IPS-18a (cell line): ENCODE data around the gene BDKRB2.

Experiments
- H3K27ac ChIP-seq: one replicate; pipeline ENCODE4 v1.5.1; 2013; ENCODE audit warnings: low read length
- H3K27me3 ChIP-seq: one replicate; pipeline ENCODE4 v1.6.1; 2013; ENCODE audit warnings: mild to moderate bottlenecking, low read length; ENCODE audit not compliant: control insufficient read depth, insufficient read depth
- H3K36me3 ChIP-seq: one replicate; pipeline ENCODE4 v1.6.1; 2013; ENCODE audit warnings: low read depth, low read length; ENCODE audit not compliant: control insufficient read depth
- H3K4me1 ChIP-seq: one replicate; pipeline ENCODE4 v1.6.1; 2013; ENCODE audit warnings: low read depth, low read length; ENCODE audit not compliant: control insufficient read depth
- H3K4me3 ChIP-seq: one replicate; pipeline ENCODE4 v1.5.1; 2013; ENCODE audit warnings: low read length
- H3K9ac ChIP-seq: one replicate; pipeline ENCODE4 v1.6.1; 2013; ENCODE audit warnings: mild to moderate bottlenecking, low read length, moderate library complexity
- H3K9me3 ChIP-seq: one replicate; pipeline ENCODE4 v1.6.1; 2013; ENCODE audit warnings: low read depth, low read length; ENCODE audit not compliant: control insufficient read depth

Gene BDKRB2

DNA sequence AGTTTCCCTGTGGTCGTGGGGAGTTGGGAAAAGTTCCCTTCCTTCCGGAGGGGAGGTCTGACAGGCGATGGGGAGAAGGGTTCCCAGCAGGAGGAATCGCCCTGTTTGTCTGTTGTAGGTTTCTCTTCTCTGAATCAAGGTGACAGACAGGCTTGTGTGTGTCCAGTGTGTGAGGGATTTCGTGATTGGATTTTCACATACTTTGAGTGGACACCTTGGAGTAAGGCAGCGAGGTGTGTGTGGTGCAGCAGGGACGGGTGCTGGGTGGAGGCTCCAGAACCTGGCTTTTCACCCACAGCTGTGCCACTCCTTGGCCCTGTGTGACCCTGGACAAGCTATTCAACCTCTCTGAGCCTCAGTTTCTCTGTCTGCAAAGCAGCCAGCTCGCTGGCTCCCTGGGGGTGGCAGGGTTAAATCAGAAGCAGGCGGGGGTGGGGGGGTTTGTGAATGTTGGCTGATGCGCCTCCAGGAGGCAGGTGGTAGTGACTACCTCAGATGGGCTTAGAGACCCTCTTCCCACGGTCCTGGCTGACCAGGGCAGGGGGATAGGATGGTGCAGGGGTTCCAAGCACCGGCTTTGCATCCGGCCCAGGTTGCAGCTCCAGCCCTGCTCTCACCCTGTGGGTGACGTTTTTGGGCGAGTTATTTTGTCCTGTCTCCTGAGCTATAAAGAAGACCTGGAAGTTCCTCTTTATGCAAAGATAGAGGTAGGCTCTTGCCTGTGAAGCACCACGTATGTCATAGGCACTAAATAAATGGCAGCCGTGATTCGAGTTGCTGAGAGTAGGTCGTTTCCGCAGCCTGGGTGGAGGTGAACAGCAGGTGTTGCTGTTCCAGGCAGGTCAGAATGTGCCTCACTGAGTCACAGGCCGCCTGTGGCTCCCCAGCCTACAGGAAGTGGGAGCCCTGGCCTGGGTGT, 679 bp downstream of the BDKRB2 start:
- peaks cover 30% of the 10 kb centered on the region for H3K27me3 ChIP-seq
- H3K4me1 ChIP-seq = peaks cover 5% of the 10 kb centered on the region
- H3K27ac ChIP-seq = no peak overlapping the region
- peak overlapping the region; percentile 65 for H3K4me3 ChIP-seq
- H3K9ac ChIP-seq = no peak overlapping the region
- no peaks in the 10 kb centered on the region for H3K36me3 ChIP-seq
- no peaks in the 10 kb centered on the region for H3K9me3 ChIP-seq

DNA sequence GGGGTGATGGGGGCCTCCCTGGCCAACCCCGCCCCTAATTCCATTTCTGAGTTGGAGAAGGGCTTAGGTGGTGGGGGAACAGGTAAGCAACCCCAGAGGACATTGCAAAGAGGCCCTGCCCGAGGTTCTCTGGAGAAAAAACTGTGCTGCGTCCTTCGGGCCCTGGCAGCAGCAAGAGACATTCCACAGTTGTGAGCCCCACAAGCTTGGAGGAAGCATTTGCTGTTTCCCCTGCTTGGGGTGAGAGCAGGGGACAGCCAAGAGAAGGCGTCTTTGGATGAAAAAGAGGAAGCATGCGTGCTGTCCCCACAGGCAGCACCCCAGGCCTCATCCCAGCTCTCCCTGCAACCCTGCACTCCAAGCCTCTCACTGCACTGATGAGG, 1.3 kb downstream of the BDKRB2 start:
- H3K36me3 ChIP-seq = no peaks in the 10 kb centered on the region
- peaks cover 5% of the 10 kb centered on the region for H3K4me1 ChIP-seq
- peaks cover 30% of the 10 kb centered on the region for H3K27me3 ChIP-seq
- H3K27ac ChIP-seq = no peak overlapping the region
- H3K4me3 ChIP-seq = no peak overlapping the region
- no peaks in the 10 kb centered on the region for H3K9me3 ChIP-seq
- H3K9ac ChIP-seq = no peak overlapping the region

DNA sequence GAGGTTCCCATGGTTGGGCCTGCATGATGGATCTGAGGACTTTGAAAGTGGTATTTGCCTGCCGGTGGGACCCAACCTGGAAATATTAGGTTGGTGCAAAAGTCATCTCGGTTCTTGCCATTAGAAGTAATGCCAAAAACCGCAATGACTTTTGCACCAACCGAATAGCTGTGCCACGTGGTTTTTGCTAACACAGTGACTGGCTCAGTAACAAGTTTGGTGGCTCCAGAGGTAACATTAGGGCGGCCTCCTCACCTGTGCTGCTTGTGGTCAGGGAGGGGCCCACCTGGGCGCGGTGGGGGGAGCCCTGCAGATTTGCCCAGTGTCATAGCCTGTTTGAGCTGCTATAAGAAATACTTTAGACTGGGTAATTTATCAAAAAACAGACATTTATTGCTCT, 1.8 kb downstream of the BDKRB2 start:
- no peak overlapping the region for H3K27ac ChIP-seq
- peaks cover 30% of the 10 kb centered on the region for H3K27me3 ChIP-seq
- no peaks in the 10 kb centered on the region for H3K36me3 ChIP-seq
- H3K9me3 ChIP-seq = no peaks in the 10 kb centered on the region
- H3K4me1 ChIP-seq = peaks cover 5% of the 10 kb centered on the region
- H3K9ac ChIP-seq = no peak overlapping the region
- no peak overlapping the region for H3K4me3 ChIP-seq

DNA sequence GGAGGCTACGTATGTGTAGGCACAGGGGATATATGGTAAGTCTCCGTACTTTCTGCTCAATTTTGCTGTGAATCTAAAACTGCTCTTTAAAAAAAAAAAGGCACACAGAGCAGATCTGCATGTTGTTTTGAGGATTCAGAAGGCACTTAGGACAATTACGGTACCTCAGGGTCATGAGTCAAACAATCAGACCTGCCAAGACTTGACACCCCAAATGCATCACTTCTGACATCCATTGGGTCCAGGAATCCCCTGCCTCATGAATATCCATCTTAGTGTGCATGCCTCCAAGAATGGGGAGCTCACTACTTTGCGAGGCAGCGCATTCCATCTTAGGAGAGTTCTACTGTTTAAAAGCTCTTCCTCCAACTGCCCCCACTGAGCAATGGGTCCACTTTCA, 3.0 kb downstream of the BDKRB2 start:
- no peak overlapping the region for H3K9ac ChIP-seq
- no peak overlapping the region for H3K4me3 ChIP-seq
- no peak overlapping the region for H3K27ac ChIP-seq
- peaks cover 5% of the 10 kb centered on the region for H3K4me1 ChIP-seq
- H3K27me3 ChIP-seq = peaks cover 30% of the 10 kb centered on the region
- H3K36me3 ChIP-seq = no peaks in the 10 kb centered on the region
- no peaks in the 10 kb centered on the region for H3K9me3 ChIP-seq

- Histone ChIP-seq H3K9me3 (no peaks in the 10 kb centered on the region), H3K27me3 (peaks cover 21% of the 10 kb centered on the region), H3K9ac (no peak overlapping the region), H3K4me1 (peaks cover 5% of the 10 kb centered on the region), H3K36me3 (no peaks in the 10 kb centered on the region), H3K27ac (no peak overlapping the region), H3K4me3 (no peak overlapping the region)
These were observed 4.1 kb downstream of the BDKRB2 start for GRCh38 chr14:96208739-96209138.

- no peak overlapping the region for H3K4me3 ChIP-seq
- no peaks in the 10 kb centered on the region for H3K36me3 ChIP-seq
- H3K27me3 ChIP-seq = no peaks in the 10 kb centered on the region
- no peak overlapping the region for H3K9ac ChIP-seq
- H3K4me1 ChIP-seq = no peaks in the 10 kb centered on the region
- H3K9me3 ChIP-seq = no peaks in the 10 kb centered on the region
- no peak overlapping the region for H3K27ac ChIP-seq
These were observed 7.5 kb downstream of the BDKRB2 start for GRCh38 chr14:96212140-96212539.

GRCh38 chr14:96212896-96213295, 8.3 kb downstream of the BDKRB2 start:
- no peaks in the 10 kb centered on the region for H3K36me3 ChIP-seq
- no peaks in the 10 kb centered on the region for H3K4me1 ChIP-seq
- no peaks in the 10 kb centered on the region for H3K9me3 ChIP-seq
- H3K4me3 ChIP-seq = no peak overlapping the region
- no peaks in the 10 kb centered on the region for H3K27me3 ChIP-seq
- H3K9ac ChIP-seq = no peak overlapping the region
- no peak overlapping the region for H3K27ac ChIP-seq

DNA sequence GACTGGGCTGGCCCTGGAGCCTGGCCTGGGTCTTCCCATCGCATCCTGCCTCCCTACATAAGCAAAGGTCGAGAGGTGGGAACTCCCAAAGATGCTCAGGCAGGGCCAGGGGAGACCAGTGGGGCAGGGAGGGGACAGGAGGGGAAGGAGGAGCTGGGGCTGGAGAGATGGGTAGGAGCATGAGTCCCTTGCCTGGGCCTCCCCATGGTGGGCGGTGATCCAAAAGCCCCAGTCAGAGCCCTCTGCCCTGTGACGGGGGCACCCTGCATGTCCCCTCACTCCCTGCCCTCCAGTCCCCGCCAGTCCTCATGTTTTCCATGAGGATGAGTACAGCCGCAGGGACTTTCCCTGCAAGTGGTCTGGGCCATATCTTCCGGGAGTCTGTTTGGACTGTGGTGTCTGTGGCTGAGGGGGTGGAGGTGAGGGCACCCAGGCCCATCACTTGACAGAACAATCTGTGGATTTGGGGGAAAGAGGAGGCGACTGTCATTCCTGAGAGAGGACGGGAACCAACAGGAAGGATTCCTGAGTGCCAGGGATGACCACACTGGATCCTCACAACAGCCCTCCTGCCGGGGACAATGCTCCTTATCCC, 9.3 kb downstream of the BDKRB2 start:
- Histone ChIP-seq H3K27ac (no peak overlapping the region), H3K9ac (no peak overlapping the region), H3K27me3 (no peaks in the 10 kb centered on the region), H3K36me3 (no peaks in the 10 kb centered on the region), H3K4me3 (no peak overlapping the region), H3K4me1 (no peaks in the 10 kb centered on the region), H3K9me3 (no peaks in the 10 kb centered on the region)

DNA sequence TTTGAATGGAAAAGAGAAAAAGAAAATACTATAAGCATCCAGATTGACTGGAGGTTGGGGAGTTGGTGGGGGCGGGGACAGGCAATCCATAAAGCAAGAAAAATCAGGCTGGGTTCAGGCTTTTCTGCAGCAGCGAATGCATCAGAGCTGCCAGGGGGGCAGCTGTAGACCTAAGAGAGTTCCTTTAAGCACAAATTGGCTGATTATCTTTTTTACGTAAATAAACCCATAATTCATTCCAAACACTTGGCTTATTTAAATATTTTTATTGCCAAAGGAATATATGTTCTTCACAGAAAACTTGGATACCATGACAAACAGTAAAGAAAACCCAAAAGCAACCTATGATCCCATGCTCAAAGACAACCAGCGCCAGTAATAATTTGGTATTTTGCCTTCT, 10.2 kb downstream of the BDKRB2 start:
- H3K4me1 ChIP-seq = no peaks in the 10 kb centered on the region
- no peaks in the 10 kb centered on the region for H3K27me3 ChIP-seq
- no peaks in the 10 kb centered on the region for H3K36me3 ChIP-seq
- H3K27ac ChIP-seq = no peak overlapping the region
- no peak overlapping the region for H3K9ac ChIP-seq
- no peak overlapping the region for H3K4me3 ChIP-seq
- H3K9me3 ChIP-seq = no peaks in the 10 kb centered on the region

DNA sequence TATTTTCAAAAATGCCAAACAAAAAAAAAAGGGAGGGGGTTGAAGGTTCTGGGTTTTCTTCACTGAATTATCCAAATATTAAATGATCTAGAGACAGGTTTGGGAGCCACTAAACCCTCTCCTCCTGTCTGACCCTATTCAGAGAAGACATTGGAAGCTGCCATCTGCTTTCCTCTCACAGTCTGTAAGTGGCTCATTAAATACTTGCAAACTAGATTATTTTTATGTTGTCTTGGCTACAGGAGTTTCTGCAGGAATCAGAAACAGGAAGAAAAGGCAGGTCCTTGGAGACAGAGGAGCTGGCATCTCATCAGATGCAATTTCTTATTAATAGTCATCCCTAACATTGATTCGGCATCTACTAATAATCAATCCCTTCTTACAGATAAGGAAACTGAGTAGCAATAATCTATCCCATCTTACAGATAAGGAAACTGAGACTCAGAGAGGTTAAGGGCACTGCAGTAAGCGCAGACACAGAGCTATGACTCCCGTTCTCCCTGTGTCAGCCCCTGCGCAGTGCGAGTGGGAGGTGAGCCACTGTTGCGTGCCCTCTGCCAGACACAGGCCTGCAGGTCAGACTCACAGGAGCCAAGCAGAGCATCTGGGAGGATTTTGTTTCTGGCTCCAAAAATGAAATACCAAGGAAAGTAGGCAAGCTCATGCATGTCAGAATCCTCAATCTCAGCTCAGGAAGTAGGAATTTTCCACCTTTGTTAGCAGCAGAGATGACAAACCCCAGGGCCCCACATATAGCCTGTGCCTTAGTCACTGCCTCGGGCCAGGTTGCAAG, 11.0 kb downstream of the BDKRB2 start:
- Histone ChIP-seq H3K27me3 (no peaks in the 10 kb centered on the region), H3K27ac (no peak overlapping the region), H3K4me1 (no peaks in the 10 kb centered on the region), H3K9ac (no peak overlapping the region), H3K4me3 (no peak overlapping the region), H3K9me3 (no peaks in the 10 kb centered on the region), H3K36me3 (no peaks in the 10 kb centered on the region)

GRCh38 chr14:96216627-96217026, 12.0 kb downstream of the BDKRB2 start:
- no peak overlapping the region for H3K4me3 ChIP-seq
- H3K9me3 ChIP-seq = no peaks in the 10 kb centered on the region
- H3K27ac ChIP-seq = no peak overlapping the region
- H3K36me3 ChIP-seq = no peaks in the 10 kb centered on the region
- H3K9ac ChIP-seq = no peak overlapping the region
- no peaks in the 10 kb centered on the region for H3K4me1 ChIP-seq
- H3K27me3 ChIP-seq = no peaks in the 10 kb centered on the region
